GM21526 (cell line): ENCODE results near the gene CHD3.

Experiments
- ATAC-seq: cut with Tn5 transposase; IDR thresholded peaks from one replicate; pipeline ENCODE4 v1.9.1; 2021; ENCODE audit warnings: moderate library complexity; ENCODE audit not compliant: unreplicated experiment, low FRiP score

The CHD3 gene

DNA sequence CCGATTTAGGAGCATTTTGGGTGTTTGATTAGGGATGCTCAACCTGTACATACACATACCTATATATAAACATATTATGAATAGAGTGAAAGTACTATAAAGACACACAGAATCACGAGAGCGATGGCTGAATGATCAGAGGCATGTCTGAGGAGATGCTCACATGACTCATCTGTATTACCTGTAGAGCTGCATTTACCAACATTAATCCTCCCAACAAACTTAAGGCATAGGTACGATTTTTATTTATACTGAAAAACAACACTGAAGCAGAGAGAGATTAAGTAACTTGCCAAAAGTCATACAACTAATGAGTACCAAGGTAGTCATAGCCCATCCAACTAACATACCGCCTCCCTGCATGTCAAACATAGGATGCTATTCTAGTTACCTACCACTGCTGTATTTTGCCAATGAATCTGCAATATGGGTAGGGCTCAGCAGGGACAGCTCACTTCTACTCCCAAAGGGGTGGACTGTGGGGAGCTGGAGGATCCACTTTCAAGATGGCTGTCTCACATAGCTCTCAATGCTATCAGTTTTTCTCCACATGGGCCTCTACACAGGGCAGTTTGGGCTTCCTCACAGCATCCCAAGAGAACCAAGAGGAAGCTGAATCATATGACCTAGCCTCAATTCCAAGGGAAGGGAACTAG lies 23.5 kb upstream of the CHD3 start:
- ATAC-seq: no peak

DNA sequence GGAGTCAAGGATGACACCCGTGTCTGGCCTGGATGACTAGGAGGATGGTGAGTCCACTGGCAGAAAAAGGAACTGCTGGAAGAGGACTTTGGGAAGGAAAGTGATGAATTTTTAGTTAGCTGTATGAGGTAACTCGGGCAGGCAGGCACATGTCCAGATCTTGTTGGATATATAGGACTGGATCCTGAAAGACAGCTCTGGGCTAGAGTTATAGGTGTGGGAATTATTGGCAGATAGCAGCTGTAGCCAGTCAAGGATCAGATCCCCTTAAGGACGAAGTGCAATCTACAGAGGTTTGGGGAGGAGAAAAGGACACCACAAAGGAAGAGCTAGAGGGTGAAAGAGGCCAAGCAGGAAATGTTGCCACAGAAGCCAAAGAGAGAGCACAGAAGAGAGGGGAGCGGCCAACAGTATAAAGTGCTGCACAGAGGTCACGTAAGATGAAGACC lies 20.7 kb upstream of the CHD3 start:
- no peak for ATAC-seq

DNA sequence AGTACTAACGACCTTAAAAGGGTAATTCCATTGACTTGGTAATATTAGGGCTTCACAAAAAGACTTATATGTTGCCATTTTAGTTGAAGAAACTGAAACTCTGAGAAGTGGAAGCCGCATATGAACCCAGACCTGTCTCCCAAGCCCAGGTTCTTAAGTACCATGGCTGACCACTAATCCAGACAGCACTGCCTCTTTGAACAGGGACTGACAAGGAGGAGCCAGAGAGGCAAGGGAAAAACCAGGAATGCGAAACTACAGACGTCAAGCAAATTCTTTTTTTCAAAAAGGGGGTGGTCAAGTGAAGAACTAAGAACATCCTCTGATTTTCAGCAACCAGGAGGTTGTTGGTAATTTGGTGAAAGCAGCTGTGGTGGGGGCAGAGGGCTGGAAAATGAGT lies 15.5 kb upstream of the CHD3 start:
- ATAC-seq: no peak

DNA sequence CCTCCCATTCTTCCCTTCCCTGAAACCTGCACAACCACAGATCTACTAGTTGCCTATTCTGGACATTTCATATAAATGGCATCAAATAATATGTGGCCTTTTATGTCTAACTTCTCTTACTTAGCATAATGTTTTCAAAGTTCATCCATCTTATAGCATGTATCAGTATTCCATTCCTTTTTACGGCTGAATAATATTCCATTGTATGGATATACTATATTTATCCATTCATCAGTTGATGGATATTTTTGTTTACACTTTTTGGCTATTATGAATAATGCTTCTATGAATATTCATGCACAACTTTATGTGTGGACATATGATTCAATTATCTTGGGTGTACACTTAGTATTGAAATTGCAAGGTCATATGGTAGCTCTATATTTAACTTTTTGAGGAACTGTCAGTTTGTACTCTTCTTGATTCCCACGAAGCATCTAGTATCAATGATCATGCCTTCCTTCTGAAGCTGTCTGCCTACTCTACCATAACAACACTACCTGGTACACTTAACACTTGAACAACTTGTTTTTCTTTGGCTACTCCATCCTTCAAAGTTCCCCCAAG lies 12.7 kb upstream of the CHD3 start:
- no peak for ATAC-seq

DNA sequence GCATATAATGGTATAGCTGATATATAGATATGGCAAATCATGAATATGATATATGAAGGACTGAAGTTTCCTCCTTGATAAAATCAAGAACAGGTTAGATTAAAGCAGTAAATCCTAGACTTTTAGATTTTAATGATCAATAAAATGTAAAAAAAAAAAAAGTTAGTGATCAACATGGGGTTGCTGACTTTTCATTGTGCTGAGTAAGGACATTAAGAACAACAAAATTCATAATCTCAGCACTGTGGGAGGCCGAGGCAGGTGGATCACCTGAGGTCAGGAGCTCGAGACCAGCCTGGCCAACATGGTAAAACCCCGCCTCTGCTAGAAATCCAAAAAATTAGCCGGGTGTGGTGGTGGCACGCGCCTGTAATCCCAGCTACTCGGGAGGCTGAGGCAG lies 10.4 kb upstream of the CHD3 start:
- no peak for ATAC-seq

DNA sequence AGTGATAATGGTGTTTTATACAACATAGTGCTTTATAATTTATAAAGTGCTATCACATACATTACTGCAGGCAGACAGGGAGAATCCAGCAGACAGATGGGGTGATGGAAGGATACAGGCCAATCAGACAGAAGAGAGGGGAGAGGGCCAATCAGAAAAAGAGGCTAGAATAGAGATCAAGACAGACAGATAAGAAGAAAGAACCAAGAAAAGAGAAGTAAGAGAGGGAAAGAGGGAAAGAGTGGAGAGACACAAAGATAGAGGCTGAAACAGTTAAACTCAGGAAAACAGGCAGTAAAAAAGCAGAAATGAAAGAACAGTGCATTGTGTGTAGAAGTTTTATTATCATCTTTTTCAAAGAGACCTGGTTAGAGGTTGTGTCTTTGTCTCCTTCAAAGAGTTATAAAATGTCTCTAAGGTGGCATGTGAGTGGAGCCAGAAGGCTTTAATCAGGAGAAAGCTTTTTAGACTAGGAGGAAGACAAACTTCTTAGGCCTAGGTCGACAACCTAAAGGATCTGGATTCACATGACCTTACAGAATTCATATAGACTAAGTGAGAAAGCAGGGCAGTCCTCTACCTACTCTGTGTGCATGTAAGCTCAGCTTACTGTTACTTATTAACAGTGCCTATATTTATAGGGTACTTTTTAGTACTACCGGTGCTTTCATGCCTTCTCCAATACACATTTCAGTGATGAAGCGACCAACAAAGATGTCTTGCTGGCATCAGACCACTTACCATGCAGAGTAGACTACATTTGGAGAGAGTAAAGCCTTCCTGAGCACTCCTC lies 8.3 kb upstream of the CHD3 start:
- no peak for ATAC-seq

DNA sequence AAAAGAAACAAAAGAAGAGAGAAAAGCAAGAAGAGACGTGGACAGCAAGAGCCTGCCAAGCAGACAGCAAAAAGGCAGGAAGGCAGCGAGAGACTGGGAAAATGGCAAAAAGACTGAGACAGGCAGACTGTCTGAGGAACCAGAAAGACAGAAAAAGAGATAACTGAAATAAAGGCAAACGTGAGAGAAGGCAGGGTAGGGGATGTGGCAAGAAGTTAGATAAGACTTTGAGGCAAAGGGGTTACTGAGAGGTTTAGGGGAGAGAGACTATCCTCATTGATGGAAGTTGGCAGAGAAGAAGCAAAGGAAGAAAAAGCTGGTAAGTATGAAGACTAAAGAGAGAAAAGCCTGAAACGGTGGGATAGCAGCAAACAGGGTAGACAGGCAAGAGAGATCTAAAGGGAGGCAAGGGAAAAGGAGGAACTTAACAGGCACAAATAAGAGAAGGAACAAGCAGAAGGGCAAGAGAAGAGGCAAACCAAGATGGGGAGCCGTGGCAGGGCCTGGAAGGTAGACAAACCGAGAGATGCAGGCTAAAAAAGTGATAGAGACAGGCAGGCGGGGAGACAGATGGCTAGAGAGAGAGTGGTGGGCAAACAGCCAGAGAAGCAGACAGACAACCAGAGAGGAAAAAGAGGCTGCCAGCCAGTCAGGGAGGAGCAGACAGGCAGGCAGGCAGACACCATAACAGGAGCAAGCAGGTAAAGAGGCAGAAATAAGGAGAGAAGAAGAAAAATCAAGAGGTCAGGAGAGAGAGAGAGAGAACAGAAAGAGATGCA lies 7.1 kb upstream of the CHD3 start:
- no peak for ATAC-seq

DNA sequence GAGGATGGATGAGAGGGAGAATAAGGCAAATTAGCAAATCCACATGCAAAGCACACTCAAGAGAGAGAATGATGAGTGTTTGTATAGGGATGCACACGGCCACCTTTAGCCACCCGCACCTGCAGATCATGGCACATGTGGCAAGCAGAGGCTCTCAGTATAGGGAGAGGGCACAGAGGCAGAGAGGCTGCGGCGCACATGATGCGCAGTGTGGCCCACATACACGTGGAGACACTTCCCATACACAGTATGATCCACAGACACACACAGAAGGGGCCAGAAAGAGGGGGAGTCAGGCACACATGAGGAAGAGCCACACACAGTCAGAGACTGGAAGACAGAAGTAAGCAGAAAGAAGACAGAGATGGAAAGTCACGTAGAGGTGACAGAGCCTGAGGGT lies 6.5 kb upstream of the CHD3 start:
- no peak for ATAC-seq

DNA sequence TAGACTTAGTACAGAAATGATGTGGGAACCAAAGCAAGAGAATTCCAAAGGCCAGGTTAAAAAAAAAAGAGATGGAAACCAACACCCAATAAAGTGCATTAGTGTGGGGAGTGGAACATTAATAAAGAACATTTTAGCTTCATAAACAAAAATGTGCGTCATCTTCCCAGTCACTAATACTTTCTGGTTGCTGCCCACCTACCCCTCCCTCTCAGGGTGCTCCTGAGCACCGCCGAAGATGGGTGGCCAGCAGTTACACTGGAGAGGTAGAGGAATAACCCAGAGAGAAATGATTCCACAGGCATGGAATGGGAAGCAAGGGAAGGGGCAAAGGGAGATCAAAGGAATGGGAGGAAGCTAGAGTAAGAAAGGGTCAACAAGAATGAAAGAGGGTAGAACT lies 6.0 kb upstream of the CHD3 start:
- ATAC-seq: no peak

DNA sequence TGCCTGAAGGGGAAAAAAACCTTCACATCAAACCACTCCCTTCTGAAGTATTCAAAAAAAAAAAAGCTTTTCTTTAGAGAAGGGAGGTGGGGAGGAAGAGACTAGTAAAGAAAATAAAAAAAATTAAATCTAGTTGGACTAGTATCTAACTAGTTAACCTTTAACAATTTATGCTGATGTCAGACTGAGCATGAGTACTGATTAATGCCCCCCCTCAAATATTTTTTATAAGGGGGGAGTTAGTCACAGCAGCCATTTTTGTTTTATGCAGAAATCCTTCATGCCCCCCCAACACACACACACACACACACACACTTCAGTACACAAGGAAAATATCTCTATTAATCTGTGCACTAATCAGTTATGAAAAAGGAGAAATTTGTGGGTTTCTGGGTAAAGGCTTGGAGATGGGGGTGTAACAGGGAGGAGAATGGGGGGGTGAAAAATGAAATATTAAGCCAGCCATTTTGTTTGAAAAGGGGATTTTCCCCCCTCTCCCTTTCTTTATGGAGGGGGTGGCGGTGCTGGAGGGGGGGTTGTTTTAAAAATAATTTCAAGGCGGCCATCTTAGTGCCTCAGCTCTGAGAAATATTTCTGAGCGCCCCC lies 4.7 kb upstream of the CHD3 start:
- no peak for ATAC-seq

DNA sequence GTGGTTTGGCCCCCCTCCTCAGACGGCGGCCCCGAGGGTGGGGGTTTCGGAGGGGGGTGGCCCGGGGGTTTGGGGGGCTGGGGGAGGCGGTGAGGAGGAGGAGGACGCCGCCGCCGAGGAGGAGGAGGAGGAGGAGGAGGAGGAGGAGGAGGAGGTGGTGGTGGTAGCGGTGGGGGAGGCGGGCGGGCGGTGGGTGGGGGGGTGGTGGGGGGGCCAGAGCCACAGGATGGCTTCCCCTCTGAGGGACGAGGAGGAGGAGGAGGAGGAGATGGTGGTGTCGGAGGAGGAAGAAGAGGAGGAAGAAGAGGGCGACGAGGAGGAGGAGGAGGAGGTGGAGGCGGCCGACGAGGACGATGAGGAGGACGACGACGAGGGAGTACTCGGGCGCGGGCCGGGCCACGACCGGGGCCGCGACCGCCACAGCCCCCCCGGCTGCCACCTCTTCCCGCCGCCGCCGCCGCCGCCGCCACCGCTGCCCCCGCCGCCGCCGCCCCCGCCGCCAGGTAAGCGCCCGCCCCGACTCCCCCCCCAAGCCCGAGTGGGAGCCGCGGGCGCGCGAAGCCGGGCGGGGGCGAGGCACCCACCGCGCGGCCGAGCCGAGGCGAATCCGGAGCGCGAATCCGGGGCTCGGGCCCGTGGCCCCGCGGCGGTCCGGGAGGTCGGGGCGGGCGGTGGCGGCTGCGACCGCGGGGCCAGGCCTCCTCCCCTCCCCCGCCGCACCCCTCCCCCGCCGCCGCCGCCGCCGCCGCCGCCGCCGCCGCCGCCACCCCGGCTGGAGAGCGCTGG lies 3.8 kb upstream of the CHD3 start:
- no peak for ATAC-seq

DNA sequence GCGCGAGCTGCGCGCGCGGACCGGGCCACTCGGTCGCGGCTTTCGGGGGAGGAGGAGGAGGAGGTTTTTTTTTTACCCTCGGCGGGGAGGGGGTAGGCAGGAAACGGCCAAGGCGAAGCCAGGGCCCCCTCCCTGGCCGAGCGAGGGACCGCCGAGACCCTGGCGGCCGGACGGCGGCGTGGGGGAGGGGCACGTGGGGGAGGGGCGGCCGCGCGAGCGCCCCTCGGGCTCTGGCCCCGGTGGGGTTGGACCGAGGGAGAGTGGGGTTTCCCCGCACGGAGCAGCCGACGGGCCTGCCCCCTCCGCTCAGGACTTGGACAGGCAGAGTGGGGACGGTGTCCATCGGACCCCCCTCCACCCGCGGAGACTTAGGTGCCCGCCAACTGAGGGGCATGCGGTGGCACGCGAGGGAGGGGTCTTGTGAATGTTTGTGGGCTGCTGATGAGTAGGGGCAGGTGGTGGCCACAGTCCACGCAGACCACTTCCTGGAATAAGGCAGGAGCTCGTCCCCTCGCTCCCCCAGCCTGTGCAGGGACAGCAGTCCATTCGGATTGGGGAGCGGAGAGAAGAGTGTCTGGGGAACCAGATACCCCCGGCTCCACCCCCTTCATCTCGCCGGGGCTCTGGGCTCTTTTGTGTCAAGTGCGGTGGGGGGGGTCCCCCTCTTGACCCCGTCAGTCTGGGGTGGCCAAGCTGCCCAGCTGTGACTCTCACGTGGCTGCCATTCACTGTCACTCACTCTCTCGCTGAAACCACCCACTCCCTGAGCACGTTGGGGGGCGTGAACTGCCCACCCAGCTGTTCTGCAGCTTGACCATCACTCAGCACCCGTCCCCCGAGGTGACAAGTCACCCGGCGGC lies 3.0 kb upstream of the CHD3 start:
- no peak for ATAC-seq

DNA sequence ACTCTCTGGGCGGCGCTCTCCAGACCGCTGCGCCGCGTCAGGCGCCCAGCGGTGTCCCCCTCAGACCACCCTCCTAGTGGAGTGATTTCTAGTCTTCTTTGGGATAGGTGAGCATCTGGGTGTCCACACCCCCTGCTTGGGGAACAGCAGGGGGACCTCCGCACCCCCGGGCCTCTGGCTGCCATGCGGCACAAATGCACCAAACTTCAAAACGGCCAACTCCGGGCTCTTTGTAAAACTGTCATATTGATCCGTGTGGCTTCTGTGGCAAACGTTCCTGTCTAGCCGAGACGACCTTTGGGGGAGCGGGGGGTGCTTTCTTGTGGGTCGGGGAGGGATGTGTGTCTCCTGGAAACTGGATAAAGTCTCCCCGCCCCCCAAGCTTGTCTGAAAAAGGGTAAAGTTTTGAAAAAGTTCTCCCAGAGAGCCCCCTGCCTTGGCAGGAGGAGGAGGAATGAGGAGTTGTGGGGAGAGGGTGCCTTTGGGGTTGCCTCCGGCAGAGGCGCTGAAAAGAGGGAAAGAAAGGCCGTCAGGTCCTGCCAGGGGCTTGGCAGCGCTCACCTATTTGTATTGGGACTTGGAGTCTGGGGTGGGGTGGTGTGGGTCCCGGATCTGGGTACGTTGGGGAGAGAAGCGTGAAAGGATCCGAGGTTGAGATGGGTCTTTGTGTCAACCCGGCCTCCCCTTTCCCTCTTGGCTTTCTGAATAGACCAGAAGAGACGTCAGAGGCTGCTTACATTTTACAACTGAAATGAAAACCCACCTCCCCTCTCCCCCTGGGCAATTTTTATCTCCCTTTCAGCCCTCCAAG lies 2.2 kb upstream of the CHD3 start:
- ATAC-seq: no peak

DNA sequence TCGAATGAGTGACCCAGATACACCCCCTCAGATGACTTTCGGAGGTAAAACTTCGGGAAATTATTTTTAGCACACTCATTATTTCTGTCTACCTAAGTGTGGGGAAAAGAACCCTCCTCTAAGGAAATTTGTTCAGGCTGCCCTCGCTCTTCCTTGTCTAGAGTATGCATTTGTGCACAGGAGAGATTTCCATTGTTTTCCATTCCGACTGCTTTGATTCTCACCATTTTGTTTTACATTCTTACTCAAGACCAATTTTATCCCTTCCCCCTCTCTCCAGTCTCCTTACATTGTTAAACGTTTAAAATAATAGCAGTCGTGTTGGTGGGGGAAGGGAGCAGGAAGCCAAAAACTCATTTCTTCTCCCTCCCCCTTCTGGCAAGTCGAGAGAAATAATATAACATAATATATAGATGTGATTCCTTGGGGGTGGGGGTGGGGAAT lies 1.5 kb upstream of the CHD3 start:
- no peak for ATAC-seq

DNA sequence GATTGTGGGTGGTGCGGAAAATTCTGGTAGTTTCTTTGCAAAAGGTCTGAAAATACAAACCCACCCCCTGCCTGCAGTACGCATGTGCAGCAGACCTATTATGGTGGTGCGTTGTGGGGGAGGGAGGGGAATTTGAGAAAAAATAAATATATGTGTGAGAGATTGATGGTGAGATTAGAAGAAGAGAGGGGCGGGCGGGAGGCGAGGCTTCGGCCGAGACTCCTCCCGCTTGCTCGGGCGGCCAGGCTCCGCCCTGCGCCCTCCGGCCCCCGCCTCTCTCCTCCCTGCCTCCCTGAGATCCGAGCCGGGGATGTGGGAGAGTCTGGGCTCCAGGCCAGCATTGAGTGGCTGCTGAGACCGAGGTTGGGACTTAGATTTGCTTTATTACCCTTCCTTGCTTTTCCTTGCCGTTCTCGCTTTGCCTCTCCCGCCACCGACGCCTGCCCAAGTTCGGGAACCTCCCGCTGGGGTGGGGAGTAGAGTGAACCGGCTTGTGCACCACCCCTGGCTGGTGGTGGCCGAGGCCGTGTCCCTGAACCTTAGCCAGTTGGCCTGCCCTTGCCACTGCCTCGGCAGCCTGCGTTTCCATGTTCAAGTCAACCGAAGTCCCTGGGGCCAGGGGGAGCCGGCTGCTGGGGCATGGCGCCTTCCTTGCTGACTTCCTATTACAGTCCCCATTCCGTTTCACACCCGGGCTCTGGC lies 956 bp upstream of the CHD3 start:
- no peak for ATAC-seq

DNA sequence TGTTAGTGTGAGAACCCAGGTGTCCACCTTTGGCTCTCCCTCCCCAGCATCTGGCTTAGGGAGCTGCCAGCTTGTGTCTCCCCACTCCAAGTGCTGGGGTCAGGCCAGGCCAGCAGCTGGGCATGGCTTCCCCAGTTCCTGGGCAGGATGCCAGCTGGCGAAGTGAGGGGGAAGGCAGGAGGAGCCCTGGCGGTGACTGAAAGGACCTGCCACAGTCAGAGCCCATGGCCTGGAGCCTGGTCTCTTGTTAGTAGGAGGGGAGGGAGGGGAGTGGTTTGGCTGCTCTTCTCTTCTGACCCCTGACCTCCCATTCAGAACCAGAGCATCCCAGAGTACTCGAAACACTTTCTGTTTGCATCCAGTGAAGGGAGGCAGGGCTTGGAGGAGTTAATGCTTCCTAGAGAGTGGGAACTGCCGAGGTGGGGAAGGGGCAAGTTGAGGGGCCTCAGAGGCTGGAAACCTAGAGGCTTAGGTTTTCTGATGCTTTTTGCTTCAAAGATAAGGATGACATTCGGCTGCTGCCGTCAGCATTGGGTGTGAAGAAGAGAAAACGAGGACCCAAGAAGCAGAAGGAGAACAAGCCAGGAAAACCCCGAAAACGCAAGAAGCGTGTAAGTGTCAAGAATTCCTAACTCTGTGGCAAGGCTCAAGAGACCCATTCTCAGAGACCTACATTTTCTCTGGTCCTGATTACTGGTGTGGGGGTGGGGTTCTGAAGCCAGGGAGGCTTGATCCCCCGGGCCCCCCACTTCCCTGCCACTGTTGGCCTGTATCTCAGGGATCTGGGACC lies 772 bp downstream of the CHD3 start:
- ATAC-seq: no peak
